ENCODE data around the gene MAN1C1.

GRCh38 chr1:25785333-25786067, 168.9 kb downstream of the MAN1C1 start:
- TF ChIP-seq POLR2AphosphoS5 (IDR thresholded peaks at IDR 0.05; ENCODE audit: low read depth, low read length): no peak
- no peak for TF ChIP-seq POLR2A (IDR thresholded peaks at IDR 0.05; ENCODE audit: low read depth, low read length)
- TF ChIP-seq TAF1 (IDR thresholded peaks at IDR 0.05; ENCODE audit: borderline replicate concordance, low read depth, low read length): no peak

Data from GM12892 (cell line).